GM06990 (cell line): Measurements from ENCODE around the gene SLC38A10.

Source experiments
- DNase-seq: peaks from one replicate; pipeline ENCODE4 v3.0.0-alpha.2; 2011; ENCODE audit not compliant: insufficient read length; ENCODE audit errors: extremely low read depth
- H3K27me3 ChIP-seq: replicated peaks from 2 replicates; pipeline ENCODE4 v1.6.0; 2011; ENCODE audit warnings: low read length; ENCODE audit not compliant: control insufficient read depth, insufficient read depth
- H3K36me3 ChIP-seq: 2 replicates; pipeline ENCODE4 v1.5.1; 2011; ENCODE audit warnings: low read length; ENCODE audit not compliant: control insufficient read depth, insufficient read depth
- H3K4me3 ChIP-seq: replicated peaks from 2 replicates; pipeline ENCODE4 v1.5.1; 2011; ENCODE audit warnings: low read depth, mild to moderate bottlenecking, control low read depth, low read length
- TF ChIP-seq, protein P1 (sequence below): IDR thresholded peaks from 2 replicates; pipeline ENCODE4 v1.5.1; 2011; ENCODE audit warnings: low read length, control low read depth, mild to moderate bottlenecking, inconsistent platforms; ENCODE audit not compliant: insufficient read depth, poor library complexity, severe bottlenecking

The SLC38A10 gene

DNA sequence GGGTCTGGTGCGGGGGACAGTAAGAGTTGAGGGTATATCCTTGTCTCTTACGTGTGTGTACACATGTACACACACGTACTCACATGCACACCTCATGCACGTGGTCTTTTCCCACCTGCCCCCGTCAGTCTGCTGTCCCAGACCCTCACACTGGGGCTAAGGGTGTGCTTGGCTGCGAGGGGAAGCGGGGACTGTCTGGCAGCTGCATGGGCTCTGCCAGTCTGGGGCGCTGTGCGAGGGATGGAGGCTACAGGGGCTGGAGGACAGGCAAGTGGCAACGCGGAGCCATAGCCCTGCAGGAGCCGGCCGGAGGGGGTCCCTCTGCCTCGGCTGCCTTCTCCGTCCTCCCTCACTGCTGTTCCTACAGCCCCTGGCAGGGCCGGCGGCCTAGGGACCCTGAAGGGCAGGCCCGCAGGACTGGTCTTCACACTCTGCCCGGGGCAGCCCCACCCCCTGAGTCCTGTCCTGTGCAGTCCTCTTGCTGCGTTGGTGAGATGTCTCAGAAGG is 20.8 kb upstream of the SLC38A10 start:
- TF ChIP-seq, protein P1, sequence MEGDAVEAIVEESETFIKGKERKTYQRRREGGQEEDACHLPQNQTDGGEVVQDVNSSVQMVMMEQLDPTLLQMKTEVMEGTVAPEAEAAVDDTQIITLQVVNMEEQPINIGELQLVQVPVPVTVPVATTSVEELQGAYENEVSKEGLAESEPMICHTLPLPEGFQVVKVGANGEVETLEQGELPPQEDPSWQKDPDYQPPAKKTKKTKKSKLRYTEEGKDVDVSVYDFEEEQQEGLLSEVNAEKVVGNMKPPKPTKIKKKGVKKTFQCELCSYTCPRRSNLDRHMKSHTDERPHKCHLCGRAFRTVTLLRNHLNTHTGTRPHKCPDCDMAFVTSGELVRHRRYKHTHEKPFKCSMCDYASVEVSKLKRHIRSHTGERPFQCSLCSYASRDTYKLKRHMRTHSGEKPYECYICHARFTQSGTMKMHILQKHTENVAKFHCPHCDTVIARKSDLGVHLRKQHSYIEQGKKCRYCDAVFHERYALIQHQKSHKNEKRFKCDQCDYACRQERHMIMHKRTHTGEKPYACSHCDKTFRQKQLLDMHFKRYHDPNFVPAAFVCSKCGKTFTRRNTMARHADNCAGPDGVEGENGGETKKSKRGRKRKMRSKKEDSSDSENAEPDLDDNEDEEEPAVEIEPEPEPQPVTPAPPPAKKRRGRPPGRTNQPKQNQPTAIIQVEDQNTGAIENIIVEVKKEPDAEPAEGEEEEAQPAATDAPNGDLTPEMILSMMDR, result no peak
- no peak for DNase-seq
- Histone ChIP-seq H3K36me3 (no peaks in the 10 kb centered on the region), H3K4me3 (no peak overlapping the region), H3K27me3 (peaks cover 1% of the 10 kb centered on the region; the same call in 1 of the 2 replicates)

GRCh38 chr17:81315129-81315884 is 20.2 kb upstream of the SLC38A10 start:
- Histone ChIP-seq H3K36me3 (no peaks in the 10 kb centered on the region), H3K4me3 (no peak overlapping the region), H3K27me3 (peaks cover 1% of the 10 kb centered on the region; the same call in 1 of the 2 replicates)
- DNase-seq, result no peak
- TF ChIP-seq, protein P1, result no peak

DNA sequence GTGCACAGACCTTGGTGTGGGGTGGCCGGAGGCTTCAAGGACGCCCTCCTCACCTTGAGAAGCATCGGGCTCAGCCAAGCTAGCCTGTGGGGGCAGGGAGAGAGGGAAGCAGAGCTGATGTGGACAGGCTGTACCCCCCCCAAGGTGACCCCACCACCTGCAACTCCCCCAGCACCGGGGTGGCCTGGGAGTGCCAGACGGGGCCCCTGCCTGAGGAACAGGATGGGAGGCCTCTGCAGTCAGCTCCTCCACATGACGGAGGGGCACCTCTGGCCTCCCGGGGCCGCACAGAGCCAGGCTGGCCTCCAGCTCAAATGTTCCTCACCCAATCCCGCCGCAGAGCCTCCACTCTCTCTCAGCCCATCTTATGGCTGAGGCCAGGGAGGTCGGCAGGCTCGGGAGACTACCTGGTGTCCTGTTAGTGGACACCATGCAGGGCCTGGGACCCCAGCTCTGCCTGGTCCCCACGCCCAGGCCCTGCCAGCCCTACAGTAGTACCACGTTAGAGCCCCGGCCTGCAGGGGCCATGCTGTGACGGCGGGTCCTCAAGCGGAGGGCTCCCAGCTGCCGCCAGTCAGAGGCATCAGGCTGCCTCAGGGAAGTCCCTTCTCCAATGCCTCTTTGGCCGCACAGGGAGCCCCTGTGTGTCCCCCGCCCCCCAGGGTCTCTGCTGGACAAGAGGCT is 19.4 kb upstream of the SLC38A10 start:
- H3K4me3 ChIP-seq, result no peak overlapping the region

DNA sequence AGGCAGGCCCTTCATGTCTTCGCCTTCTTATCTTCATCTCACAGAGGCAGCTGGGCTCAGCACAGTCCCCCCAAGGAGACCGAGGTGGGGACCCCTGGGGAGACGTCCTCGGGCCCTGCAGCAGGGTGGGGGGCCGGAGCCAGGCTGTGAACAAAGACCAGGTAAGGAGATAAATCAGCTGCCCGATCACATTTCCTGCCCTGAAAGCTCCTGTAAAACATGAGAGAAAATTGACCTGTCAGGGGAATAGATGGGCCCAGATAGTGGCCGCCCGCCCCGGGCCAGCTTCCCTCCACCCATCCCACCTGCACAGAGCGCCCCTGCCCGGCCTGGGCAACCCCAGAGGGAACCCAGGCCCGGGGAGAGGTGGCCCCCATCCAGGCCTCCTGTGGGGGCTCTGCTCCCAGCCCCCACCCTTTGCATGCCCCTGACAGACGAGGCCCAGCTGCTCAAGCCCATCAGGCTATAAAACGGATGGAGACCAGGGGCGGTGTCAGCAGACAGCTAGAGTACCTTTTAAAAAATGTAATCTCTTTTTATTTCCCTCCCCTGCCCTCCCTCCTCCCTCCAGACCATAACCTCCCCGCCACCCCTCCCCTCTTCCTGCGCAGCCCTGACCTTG is 18.8 kb upstream of the SLC38A10 start:
- DNase-seq, result no peak
- Histone ChIP-seq H3K36me3 (no peaks in the 10 kb centered on the region), H3K4me3 (no peak overlapping the region), H3K27me3 (peaks cover 1% of the 10 kb centered on the region; the same call in 1 of the 2 replicates)
- TF ChIP-seq, protein P1, result no peak

More for the DNA sequence above, 19.4 kb upstream of the SLC38A10 start:
- TF ChIP-seq, protein P1, result no peak
- no peak for DNase-seq
- Histone ChIP-seq H3K27me3 (peaks cover 1% of the 10 kb centered on the region; the same call in 1 of the 2 replicates), H3K36me3 (no peaks in the 10 kb centered on the region)

DNA sequence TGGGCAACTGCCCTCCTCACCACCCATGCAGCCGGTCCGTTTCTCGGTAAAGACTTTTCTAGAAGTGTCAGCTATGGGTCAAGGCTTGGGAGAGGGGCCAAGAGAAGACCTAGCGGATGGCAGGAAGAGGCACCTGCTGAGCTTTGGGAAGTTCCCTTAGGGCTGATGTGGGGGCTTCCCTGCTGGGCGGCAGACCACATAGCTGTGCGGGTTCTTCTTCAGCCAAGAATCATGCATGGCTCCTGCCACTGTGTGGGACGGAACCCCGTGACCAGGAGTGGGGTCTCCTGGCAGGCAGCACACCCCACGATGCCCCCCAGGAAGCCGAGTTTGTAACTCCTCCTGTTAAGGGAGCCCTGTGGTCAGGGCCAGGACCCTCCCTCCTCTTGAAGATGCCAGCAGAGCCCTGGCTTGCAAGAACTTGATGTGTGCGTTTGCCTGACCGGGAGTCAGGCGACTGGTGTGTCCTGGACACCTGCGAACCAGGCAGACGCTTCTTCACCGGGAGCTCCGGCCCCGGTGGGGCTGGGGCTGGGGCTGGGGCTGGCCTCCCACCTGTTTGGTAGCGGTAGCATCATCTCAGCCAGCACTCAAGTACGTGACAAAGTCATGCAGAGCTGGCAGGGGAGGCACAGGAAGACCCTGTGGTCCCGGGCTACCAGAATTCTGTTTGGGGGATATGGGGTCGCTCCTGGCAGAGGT is 17.7 kb upstream of the SLC38A10 start:
- Histone ChIP-seq H3K36me3 (no peaks in the 10 kb centered on the region), H3K4me3 (no peak overlapping the region), H3K27me3 (peaks cover 1% of the 10 kb centered on the region; the same call in 1 of the 2 replicates)
- no peak for DNase-seq
- TF ChIP-seq, protein P1, result no peak
